Spinal cord (tissue), 10 donors: ENCODE results near the gene B4GALNT3. TPM values are rescaled to one million over a fixed set of nuclear protein-coding genes. Genes with fewer than 3 reads are reported as not detected.
A peak's percentile ranks its signal among the peaks of the same experiment; 100 is the strongest.

Experiments
- DNase-seq, 6 donors: peaks; one replicate each; pipeline versions ENCODE4 v3.0.0 to v3.0.0-alpha.2; 2013 to 2015; ENCODE audit warnings: low spot score in 6 of 6, low read depth in 4 of 6
- H3K27ac ChIP-seq: one replicate; pipeline ENCODE4 v1.5.1; 2013; ENCODE audit warnings: low read depth, low read length, control low read depth
- H3K27me3 ChIP-seq: one replicate; pipeline ENCODE4 v1.6.1; 2013; ENCODE audit warnings: low read length; ENCODE audit not compliant: control insufficient read depth, insufficient read depth
- H3K36me3 ChIP-seq: one replicate; pipeline ENCODE4 v1.6.1; 2013; ENCODE audit warnings: low read length; ENCODE audit not compliant: control insufficient read depth, insufficient read depth
- H3K4me1 ChIP-seq: one replicate; pipeline ENCODE4 v1.6.1; 2013; ENCODE audit warnings: low read length; ENCODE audit not compliant: control insufficient read depth, insufficient read depth
- H3K4me3 ChIP-seq: one replicate; pipeline ENCODE4 v1.5.1; 2013; ENCODE audit warnings: low read depth, low read length, control low read depth
- H3K9me3 ChIP-seq: one replicate; pipeline ENCODE4 v1.6.1; 2013; ENCODE audit warnings: low read length; ENCODE audit not compliant: control insufficient read depth, insufficient read depth
- WGBS: methylation state at CpG from one replicate; pipeline ENCODE4 v1.1.5; 2013; ENCODE audit warnings: missing lambda C conversion rate; ENCODE audit not compliant: insufficient coverage; 5-methylcytosine and 5-hydroxymethylcytosine counted together
- polyA plus RNA-seq, 2 donors: library from polyadenylated mRNA; unstranded; fragments of 120-200 nt; gene quantifications; one replicate each; pipeline ENCODE4 v1.2.1, GENCODE V29; 2013; ENCODE audit not compliant: insufficient read length in 2 of 2
- total RNA-seq, 2 donors: library from RNA; depleted of rRNA in 1 of 2; stranded (reverse); fragments of 120-200 nt in 1 of 2; fragments of >200 nt in 1 of 2; gene quantifications; one replicate each; pipeline versions ENCODE4 v1.2.3 to v1.2.4, GENCODE V29; 2013 to 2014
- donor health status: healthy.

B4GALNT3 gene
- total and polyA plus RNA-seq, 4 donors, result 3.2 to 7.2 (median 3.9) TPM

DNA sequence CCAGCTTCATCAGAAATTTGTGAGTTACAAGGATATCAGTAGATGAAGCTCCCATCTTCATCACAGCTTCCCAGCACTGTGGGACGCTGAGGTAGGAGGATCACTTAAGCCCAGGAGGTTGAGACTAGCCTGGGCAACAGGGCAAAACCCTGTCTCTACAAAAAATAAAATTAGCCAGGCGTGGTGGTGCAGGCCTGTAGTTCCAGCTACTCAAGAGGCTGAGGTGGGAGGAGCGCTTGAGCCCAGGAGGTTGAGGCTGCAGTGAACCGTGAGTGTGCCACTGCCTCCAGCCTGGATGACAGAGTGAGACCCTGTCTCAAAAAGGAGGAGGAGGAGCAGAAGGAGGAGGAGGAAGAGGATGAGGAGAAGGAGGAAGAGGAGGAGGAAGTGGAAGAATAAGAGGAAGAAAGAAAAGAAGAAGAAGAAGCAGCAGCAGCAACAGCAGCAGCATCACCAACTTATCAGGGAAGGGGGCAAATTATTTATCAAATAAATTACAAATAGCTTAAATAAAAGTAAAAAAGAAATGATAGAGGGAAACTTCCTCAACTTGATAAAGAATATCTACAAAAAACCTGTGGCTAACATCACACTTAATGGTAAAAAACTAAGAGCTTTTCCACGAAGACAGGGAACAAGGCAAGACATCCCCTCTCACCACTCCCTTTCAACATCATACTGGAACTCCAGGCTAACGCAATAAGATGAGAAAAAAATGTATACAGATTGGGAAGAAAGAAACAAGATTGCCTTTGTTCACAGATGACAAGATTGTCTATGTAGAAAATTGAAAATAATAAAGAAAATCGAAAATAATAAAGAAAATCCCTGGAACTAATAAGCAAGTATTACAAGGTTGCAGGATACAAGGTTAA is 133.9 kb downstream of the B4GALNT3 start:
- DNase-seq, result no peak
- Histone ChIP-seq H3K27ac (no peak overlapping the region), H3K4me1 (peaks cover 9% of the 10 kb centered on the region), H3K27me3 (no peaks in the 10 kb centered on the region), H3K36me3 (no peaks in the 10 kb centered on the region), H3K4me3 (no peak overlapping the region), H3K9me3 (no peaks in the 10 kb centered on the region)
- 73% methylated on average over 3 of the region's 7 CpGs for WGBS

GRCh38 chr12:597926-598568 is 138.3 kb downstream of the B4GALNT3 start:
- H3K27ac ChIP-seq, result no peak overlapping the region
- no peak for DNase-seq
- no peaks in the 10 kb centered on the region for H3K9me3 ChIP-seq
- H3K27me3 ChIP-seq, result no peaks in the 10 kb centered on the region
- WGBS, result 81% methylated on average over 3 of the region's 13 CpGs
- H3K36me3 ChIP-seq, result no peaks in the 10 kb centered on the region
- no peaks in the 10 kb centered on the region for H3K4me1 ChIP-seq
- no peak overlapping the region for H3K4me3 ChIP-seq

- Histone ChIP-seq H3K27me3 (no peaks in the 10 kb centered on the region), H3K27ac (no peak overlapping the region), H3K4me1 (no peaks in the 10 kb centered on the region), H3K4me3 (no peak overlapping the region), H3K36me3 (no peaks in the 10 kb centered on the region), H3K9me3 (no peaks in the 10 kb centered on the region)
- WGBS, result 91% methylated on average over 11 of the region's 13 CpGs
- DNase-seq, result no peak
Observed at GRCh38 chr12:599756-600155, 140.0 kb downstream of the B4GALNT3 start.

DNA sequence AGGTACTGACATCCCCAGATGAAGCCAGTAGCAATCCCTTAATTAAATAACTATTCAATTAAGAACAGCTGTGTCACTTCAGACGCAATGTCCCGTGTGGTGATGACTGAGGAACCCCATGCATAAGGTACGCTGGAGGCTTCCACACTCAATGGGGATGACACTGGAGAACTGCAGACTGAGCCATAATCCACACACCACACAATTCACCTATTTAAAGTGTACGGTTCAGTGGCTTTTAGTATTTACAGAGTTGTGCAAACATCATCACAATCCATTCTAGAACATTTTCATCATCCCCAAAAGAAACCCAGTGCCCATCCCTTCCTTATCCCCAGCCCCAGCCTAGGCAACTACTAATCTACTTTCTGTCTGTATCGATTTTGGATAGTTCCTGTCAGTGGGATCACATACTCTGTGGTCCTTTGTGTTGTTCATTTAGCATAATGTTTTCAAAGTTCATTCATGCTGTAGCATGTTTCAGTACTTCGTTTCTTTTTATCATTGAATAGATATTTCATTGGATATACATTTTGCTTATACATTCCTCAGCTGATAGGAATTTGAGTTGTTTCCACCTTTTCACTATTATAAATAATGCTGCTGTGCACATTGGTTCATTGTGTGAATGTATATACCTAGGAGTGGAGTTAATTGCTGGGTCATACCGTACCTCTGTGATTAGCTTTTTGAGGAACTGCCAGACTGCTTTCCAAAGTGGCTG is 142.4 kb downstream of the B4GALNT3 start:
- Histone ChIP-seq H3K4me1 (no peaks in the 10 kb centered on the region), H3K4me3 (no peak overlapping the region), H3K27me3 (no peaks in the 10 kb centered on the region), H3K27ac (no peak overlapping the region), H3K36me3 (no peaks in the 10 kb centered on the region), H3K9me3 (no peaks in the 10 kb centered on the region)
- no peak for DNase-seq
- 93% methylated on average over 3 of the region's 7 CpGs for WGBS

DNA sequence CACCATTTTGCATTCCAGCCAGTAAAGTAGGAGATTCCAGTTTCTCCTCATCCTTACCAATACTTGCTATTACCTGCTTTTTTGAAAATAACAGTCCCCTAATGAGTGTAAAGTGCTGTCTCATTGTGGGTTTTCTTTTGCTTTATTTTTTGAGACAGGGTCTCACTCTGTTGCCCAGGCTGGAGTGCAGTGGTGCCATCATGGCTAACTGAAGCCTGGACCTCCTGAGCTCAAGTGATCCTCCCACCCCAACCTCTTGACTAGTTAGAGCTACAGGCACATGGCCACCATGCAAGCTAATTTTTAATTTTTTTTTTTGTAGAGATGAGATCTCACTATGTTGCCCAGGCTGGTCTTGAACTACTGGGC is 142.9 kb downstream of the B4GALNT3 start:
- Histone ChIP-seq H3K36me3 (no peaks in the 10 kb centered on the region), H3K27ac (no peak overlapping the region), H3K4me3 (no peak overlapping the region), H3K27me3 (no peaks in the 10 kb centered on the region), H3K4me1 (peaks cover 3% of the 10 kb centered on the region), H3K9me3 (no peaks in the 10 kb centered on the region)
- DNase-seq, result no peak

- no peak for DNase-seq
- 89% methylated on average over 6 of the region's 7 CpGs for WGBS
- no peak overlapping the region for H3K27ac ChIP-seq
Observed at GRCh38 chr12:604956-605355, 145.2 kb downstream of the B4GALNT3 start.

DNA sequence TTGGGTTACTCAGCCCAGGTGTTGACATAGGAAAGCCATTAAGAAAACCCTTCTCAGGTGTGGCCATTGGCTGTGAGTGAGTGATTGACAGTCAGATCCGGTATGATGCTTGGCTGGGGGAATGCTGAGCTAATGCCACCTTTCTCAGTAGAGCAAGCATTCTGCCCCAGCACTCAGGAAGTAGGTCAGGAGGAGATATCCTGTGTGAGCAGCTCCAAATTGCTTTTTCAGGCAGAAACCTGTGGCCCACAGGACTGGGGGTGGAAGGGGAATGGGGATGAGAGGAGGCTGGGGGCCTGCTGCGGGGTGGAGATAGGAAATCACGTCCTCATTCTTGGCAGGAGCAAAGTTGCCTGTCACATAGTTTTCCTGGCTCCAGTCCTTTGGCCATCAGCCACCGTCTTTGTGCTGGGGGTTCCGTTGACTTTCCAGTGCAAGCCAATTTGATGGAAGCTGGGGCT is 147.8 kb downstream of the B4GALNT3 start:
- no peaks in the 10 kb centered on the region for H3K9me3 ChIP-seq
- no peaks in the 10 kb centered on the region for H3K27me3 ChIP-seq
- H3K27ac ChIP-seq, result no peak overlapping the region
- 37% methylated on average over 5 of the region's 5 CpGs for WGBS
- no peaks in the 10 kb centered on the region for H3K36me3 ChIP-seq
- DNase-seq, result peak in 2 of 6 donors; percentile 54 to 77
- peaks cover 11% of the 10 kb centered on the region for H3K4me1 ChIP-seq
- no peak overlapping the region for H3K4me3 ChIP-seq

More at GRCh38 chr12:604956-605355, 145.2 kb downstream of the B4GALNT3 start:
- Histone ChIP-seq H3K4me1 (peaks cover 6% of the 10 kb centered on the region), H3K9me3 (no peaks in the 10 kb centered on the region), H3K27me3 (no peaks in the 10 kb centered on the region), H3K36me3 (no peaks in the 10 kb centered on the region), H3K4me3 (no peak overlapping the region)

DNA sequence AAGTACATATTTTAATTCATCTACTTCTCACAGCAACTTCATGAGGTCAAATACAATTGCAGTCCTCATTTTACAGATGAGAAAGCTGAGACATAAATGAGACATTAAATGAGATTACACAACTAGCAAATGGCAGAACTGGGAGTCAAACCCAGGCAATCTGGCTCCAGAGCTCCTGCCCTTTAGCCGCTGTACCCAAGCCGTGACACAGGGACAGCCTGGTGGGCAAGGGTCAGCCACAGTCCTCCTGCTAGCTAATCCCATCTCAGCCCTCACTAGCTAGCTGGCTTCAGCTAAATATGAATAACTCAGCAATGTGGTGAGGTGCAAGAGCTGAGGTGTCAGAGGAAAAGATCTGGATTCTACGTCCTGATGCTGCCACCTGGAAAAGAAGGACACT is 148.7 kb downstream of the B4GALNT3 start:
- Histone ChIP-seq H3K4me3 (no peak overlapping the region), H3K27me3 (no peaks in the 10 kb centered on the region), H3K27ac (no peak overlapping the region), H3K4me1 (peaks cover 11% of the 10 kb centered on the region), H3K36me3 (no peaks in the 10 kb centered on the region), H3K9me3 (no peaks in the 10 kb centered on the region)
- 89% methylated on average over 3 of the region's 3 CpGs for WGBS
- DNase-seq, result peak in 1 of 6 donors; percentile 18

DNA sequence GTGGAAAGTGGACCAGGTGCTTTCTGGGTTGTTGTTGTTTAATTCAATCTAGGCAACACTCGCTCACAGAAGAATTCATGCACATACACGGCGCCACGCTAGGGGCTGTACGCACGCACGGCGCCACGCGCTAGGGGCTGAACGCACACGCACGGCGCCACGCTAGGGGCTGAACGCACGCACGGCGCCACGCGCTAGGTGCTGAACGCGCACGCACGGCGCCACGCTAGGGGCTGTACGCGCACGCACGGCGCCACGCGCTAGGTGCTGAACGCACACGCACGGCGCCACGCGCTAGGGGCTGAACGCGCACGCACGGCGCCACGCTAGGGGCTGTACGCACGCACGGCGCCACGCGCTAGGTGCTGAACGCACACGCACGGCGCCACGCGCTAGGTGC is 149.2 kb downstream of the B4GALNT3 start:
- H3K4me1 ChIP-seq, result peaks cover 11% of the 10 kb centered on the region
- 97% methylated on average over 56 of the region's 58 CpGs for WGBS
- DNase-seq, result no peak
- H3K36me3 ChIP-seq, result no peaks in the 10 kb centered on the region
- H3K27ac ChIP-seq, result no peak overlapping the region
- H3K9me3 ChIP-seq, result no peaks in the 10 kb centered on the region
- H3K27me3 ChIP-seq, result no peaks in the 10 kb centered on the region
- H3K4me3 ChIP-seq, result no peak overlapping the region
